GM21825 (cell line): ENCODE measurements around the gene CEP164.
"Not testable (repeated sequence)": the region's sequence is repeated elsewhere in the genome, so short reads cannot be mapped to it uniquely, and the experiment has no call there.

Experiments
- ATAC-seq: cut with Tn5 transposase; IDR thresholded peaks from one replicate; pipeline ENCODE4 v1.9.1; 2021; ENCODE audit warnings: mild to moderate bottlenecking, moderate library complexity; ENCODE audit not compliant: unreplicated experiment

The CEP164 gene

GRCh38 chr11:117437041-117437790, 109.6 kb downstream of the CEP164 start:
- no peak for ATAC-seq

GRCh38 chr11:117437791-117438130, 110.1 kb downstream of the CEP164 start:
- ATAC-seq, result no peak

- ATAC-seq, result no peak
Measured at GRCh38 chr11:117438371-117439000, 110.8 kb downstream of the CEP164 start.

- ATAC-seq, result no peak
Measured at GRCh38 chr11:117439256-117439655, 111.6 kb downstream of the CEP164 start.

- ATAC-seq, result no peak
Measured at GRCh38 chr11:117440258-117440657, 112.6 kb downstream of the CEP164 start.

GRCh38 chr11:117441146-117441975, 113.7 kb downstream of the CEP164 start:
- ATAC-seq, result no peak

- ATAC-seq, result no peak
Measured at GRCh38 chr11:117442049-117442868, 114.6 kb downstream of the CEP164 start.

GRCh38 chr11:117442869-117443239, 115.2 kb downstream of the CEP164 start:
- ATAC-seq, result no peak

GRCh38 chr11:117443266-117444186, 115.9 kb downstream of the CEP164 start:
- no peak for ATAC-seq

- ATAC-seq, result no peak
Measured at GRCh38 chr11:117444256-117444655, 116.6 kb downstream of the CEP164 start.

GRCh38 chr11:117444711-117445658, 117.3 kb downstream of the CEP164 start:
- no peak for ATAC-seq

- no peak for ATAC-seq
Measured at GRCh38 chr11:117449111-117449693, 121.5 kb downstream of the CEP164 start.

GRCh38 chr11:117453886-117454563, 126.4 kb downstream of the CEP164 start:
- ATAC-seq, result no peak

GRCh38 chr11:117454564-117454917, 126.9 kb downstream of the CEP164 start:
- ATAC-seq, result no peak

- ATAC-seq, result no peak
Measured at GRCh38 chr11:117456027-117456720, 128.5 kb downstream of the CEP164 start.

- ATAC-seq, result not testable (repeated sequence)
Measured at GRCh38 chr11:117456721-117457029, 129.0 kb downstream of the CEP164 start.

GRCh38 chr11:117457031-117457785, 129.6 kb downstream of the CEP164 start:
- no peak for ATAC-seq
